NCI-H1694 (cell line): Measurements from ENCODE around the gene PRKCH.

ENCODE experiments used
- DNase-seq: peaks from one replicate; lab custom pipeline; 2025; lab: John Stamatoyannopoulos, UW

Gene PRKCH

DNA sequence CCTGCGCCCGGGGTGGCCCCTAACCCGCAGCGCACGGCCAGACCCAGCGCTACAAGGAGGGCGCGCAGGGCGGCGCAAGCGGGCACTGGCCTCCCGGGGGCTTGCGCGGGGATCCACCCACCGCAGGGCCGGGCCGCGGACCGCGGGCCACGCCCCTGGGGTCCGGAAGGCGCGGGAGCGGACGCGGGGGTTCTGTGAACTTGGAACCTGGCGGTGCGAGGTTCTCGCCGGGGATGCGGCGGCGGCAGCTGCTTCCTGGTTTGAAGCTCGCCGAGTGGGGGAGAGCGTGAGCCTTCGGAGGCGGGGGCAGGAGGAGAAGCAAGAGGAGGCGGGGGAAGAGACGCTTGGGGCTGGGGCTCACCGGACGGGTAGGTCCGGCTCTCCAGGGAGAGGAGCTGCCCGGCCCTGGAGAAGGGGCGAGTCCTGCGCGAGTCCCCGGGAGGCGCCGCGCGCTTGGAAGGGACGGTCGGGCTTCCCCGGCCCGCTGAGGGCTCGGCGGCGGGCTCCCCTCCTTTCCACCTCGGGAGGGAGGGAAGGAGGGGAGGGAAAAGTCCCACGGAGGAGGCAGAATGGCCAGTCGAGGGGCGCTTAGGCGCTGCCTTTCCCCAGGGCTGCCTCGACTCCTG lies at the start of gene PRKCH:
PRKCH (plus strand) TSS at position 195 of the 626 bp plus-strand sequence. CDS start 523 bp downstream, outside the sequence.
- DNase-seq = peak; percentile 7

GRCh38 chr14:61277232-61277631 lies 44.1 kb upstream of the PRKCH start:
- no peak for DNase-seq

DNA sequence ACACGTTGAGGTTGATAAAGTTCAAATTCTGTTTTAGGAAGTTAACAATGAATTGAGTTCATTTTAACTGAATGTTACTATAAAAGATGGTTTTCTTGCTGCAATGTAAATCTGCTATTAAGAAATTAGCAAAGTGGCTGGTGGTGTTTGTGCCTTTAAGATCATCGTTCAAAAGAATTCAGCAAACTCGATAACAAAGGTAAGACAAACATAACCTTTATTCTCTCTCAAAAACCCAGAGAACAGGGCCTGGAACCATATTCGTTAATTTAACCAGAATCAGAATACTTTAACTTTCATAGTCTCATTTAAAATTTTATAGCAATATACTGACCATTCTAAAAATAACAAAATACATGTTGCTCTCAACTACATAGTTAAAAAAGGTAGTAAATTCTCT lies 43.6 kb upstream of the PRKCH start:
- DNase-seq = no peak

DNA sequence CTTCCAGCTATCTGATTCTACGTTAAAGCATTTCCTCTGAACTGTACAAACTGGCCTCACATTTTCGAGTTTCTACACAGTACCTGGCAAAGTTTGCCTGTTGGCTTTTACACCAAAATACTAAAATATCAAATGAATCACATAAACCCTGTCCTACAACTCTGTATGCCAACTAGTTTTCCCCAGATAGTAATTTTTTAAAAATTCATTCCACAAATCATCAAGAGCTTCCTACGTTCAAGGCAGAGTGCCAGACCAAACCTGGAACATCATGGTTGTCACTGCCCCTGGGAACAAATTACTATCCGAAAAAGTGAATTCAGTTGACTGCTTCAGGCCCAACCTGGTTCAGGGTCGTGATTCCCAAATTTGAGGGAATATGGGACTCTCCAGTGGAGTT lies 42.3 kb upstream of the PRKCH start:
- DNase-seq = no peak

DNA sequence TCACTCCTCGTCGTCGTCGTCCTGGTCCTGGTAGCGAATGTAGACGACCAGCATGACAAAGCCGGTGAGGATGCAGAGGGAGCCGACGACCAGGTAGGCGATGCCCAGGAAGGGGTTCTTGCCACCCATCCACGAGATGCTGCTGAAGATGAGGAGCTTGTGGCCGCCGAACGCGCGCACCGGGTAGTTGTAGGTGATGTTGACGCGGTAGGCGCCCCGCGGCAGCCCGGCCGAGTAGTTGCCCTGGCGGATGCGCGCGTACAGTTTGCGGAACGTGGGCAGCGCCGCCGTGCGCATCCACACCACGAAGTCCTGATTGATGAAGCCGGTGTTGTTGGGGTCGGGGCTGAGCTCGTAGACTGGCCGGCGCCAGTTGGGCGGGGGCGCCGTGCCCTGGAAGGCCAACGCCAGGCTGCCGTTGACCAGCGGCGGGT lies 41.3 kb upstream of the PRKCH start:
- DNase-seq = no peak

GRCh38 chr14:61280526-61281185 lies 40.7 kb upstream of the PRKCH start:
- no peak for DNase-seq

DNA sequence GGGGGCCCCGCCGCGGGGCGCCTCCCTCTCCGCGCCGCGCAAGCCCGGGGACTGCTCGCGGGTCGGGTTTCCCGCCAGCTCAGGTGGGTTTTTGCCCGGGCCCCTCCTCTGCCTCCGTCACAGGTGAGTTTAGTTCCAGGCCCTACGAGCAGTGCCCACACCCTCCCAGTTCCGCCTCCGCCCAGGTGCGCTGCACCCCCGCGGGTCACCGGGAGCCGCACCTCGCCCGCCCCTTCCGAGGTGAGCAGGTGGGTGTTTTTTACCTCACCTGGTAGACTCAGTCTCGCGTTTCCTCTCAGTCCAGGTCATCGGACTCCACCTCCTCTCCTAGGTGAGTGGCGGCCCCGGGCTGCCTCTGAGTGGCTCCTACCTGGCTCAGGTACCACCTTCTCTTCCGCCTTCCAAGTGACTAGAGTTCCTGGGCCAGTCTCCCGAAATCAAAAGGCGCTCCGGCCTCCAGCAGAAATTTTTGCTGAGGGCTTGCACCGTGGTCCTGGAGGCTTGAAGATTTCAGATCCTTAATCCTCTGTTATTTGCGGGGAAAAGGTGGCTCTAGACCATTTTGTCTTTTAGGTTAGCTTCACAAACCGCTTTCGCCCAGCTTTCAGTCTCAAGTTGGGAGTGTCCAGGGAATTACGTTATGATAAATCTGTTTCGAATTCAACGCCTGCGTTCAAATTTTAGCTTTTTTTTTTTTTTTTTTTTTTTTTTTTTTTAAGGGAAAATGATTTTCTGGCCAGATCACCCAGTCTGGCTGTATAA lies 40.0 kb upstream of the PRKCH start, which contains the start of gene TMEM30B:
TMEM30B (minus strand) TSS at position 153 of the 762 bp plus-strand sequence. CDS start 191 bp downstream, outside the sequence.
- DNase-seq = no peak

- DNase-seq = no peak
Observed at GRCh38 chr14:61281948-61282275, 39.5 kb upstream of the PRKCH start.

DNA sequence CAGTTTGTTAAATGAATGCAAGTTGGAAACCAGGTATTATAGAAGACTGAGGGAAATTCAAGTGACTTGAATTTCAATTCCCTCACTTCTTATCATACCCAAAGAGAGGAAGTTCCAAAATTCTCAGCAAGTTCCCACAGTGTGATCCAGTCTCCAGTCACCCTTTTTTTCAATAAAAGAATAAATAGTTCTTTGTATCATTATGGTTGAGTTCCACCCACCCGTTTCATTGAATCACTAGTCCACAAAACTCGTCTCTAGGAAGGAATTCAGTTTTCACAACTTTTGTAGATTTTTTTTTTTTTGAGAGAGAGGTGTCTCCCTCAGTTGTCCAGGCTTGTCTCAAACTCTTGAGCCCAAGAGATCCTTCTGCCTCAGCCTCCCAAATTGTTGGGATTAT lies 38.6 kb upstream of the PRKCH start:
- no peak for DNase-seq

DNA sequence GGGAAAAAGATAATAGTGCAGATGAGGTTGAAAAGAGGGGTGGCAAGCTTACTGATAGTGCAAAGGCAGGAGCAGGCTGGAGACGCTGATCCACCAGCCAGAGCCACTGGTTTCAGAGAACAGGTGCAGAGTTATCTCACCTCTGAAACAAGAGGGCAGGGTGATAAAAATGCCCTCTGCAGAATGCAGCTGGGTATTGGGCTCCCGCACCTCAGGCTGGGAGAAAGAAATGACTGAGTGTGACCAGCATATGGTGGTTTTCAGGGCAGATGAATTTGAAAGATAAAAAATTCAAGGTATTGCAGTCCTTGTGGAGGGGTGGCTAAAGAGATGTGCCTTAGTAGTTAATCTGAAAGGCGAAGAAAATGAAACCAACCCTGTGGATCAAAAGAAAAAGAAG lies 37.4 kb upstream of the PRKCH start:
- DNase-seq = no peak

DNA sequence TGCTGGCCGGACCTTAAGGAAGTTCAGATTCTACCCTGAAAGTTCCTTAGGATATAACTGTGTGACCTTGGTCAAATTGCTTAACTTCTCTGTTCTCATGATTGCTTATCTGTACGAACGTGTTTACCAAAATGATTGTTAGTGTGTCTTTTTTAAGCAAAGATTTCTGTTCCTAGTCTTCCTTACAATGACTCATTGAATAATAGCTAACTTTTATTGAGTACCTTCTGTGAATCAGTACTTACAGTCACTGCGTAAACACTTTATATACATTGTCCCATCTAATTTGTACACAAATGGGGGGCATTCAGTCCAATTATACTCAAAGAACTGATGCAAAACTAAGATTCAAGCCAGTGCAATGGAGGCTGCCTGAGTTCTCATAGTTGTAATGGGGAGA lies 36.0 kb upstream of the PRKCH start:
- DNase-seq = no peak

DNA sequence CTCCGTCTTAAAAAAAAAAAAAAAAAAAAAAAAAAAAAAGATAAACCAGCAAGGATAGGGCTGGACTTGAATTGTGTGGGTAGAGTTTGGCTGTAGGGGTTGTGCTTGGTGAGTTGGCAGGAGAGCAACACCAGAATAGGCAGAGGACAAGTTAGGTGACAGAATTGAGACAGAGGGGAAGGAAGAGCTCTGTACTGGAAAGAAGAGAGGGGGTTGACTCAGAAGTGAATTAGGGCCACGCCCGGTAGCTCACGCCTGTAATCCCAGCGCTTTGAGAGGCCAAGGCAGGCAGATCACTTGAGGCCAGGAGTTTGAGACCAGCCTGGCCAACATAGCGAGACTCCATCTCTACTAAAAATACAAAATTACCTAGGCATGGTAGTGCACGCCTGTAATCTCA lies 34.2 kb upstream of the PRKCH start:
- no peak for DNase-seq

DNA sequence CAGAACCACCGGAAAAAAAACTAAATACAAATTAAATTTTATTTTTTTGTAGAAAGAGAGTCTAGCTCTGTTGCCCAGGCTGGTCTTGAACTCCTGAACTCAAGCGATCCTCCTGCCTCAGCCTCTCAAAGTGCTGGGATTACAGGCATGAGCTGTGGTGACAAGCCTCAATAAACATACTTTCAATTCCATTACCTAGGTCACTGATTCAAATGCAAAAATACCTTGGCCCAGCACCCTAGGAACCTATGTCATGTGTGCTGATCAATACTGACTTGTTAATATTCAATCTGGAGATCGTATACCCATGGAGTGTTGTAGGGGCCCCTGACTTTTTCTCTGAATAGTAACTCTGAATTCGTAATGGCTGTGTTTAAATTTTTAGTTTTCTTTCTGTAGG lies 33.2 kb upstream of the PRKCH start:
- DNase-seq = no peak

- DNase-seq = no peak
Observed at GRCh38 chr14:61288720-61289119, 32.7 kb upstream of the PRKCH start.

- peak; percentile 37 for DNase-seq
Observed at GRCh38 chr14:61290701-61291100, 30.7 kb upstream of the PRKCH start.

DNA sequence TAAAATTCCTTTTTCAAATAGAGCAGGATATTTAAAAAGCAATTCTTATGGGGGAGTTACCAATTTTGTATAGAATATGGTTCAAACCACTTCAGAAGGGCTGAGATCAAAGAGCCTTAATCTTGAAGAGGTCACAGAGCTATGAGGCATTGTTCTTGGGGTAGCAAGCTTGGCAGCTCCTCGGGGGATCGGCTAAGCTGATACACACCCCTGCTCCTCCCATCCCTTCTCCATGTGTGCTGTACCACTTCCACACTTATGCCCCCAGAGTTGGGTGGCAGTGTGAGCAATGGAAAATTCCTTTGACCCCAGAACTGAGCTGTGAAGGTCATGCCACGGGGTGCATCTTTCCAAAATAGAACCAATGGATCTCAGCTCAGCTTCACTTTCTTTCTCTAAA lies 25.2 kb upstream of the PRKCH start:
- DNase-seq = no peak

- DNase-seq = peak; percentile 44
Observed at GRCh38 chr14:61296719-61297502, 24.5 kb upstream of the PRKCH start.

GRCh38 chr14:61297581-61297980 lies 23.8 kb upstream of the PRKCH start:
- no peak for DNase-seq

DNA sequence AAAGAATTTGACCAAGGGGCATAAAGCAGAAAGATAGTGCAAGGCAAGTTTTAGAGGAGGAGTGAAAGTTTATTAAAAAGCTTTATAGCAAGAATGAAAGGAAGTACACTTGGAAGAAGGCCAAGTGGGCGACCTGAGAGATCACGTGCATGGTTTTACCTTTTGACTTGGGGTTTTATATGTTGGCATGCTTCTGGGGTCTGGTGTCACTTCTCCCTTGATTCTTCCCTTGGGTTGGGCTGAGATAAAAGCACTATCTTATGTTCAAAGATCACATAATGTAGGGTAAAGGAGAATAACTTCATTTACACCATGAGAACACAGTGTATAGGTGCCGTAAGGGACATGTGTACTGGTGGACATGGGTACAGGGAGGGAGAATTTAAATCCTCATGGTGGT lies 22.6 kb upstream of the PRKCH start:
- DNase-seq = no peak

GRCh38 chr14:61300209-61300608 lies 21.2 kb upstream of the PRKCH start:
- DNase-seq = no peak

- DNase-seq = no peak
Observed at GRCh38 chr14:61300754-61301153, 20.6 kb upstream of the PRKCH start.

GRCh38 chr14:61304688-61305087 lies 16.7 kb upstream of the PRKCH start:
- DNase-seq = no peak
